Neuronal stem cell (in vitro differentiated cells): ENCODE measurements around the gene RHBDL3.

Experiments
- DNase-seq: peaks from one replicate; pipeline ENCODE4 v3.0.0-alpha.2; 2013; ENCODE audit warnings: low spot score
- H2AFZ ChIP-seq: one replicate; pipeline ENCODE4 v1.6.1; 2013; ENCODE audit warnings: mild to moderate bottlenecking, low read length, inconsistent platforms
- H2AK5ac ChIP-seq: 2 replicates; pipeline ENCODE4 v1.6.1; 2013; ENCODE audit warnings: low read depth, mild to moderate bottlenecking, inconsistent platforms, low read length, moderate library complexity, mixed read lengths
- H2BK120ac ChIP-seq: 2 replicates; pipeline ENCODE4 v1.6.1; 2013; ENCODE audit warnings: low read depth, mild to moderate bottlenecking, inconsistent platforms, low read length, moderate library complexity, mixed read lengths
- H2BK12ac ChIP-seq: one replicate; pipeline ENCODE4 v1.6.1; 2013; ENCODE audit warnings: low read length, inconsistent platforms
- H2BK15ac ChIP-seq: 2 replicates; pipeline ENCODE4 v1.6.1; 2013; ENCODE audit warnings: mild to moderate bottlenecking, low read length, inconsistent platforms, mixed read lengths
- H2BK5ac ChIP-seq: one replicate; pipeline ENCODE4 v1.6.1; 2013; ENCODE audit warnings: inconsistent platforms, mild to moderate bottlenecking, low read length, moderate library complexity
- H3K14ac ChIP-seq: one replicate; pipeline ENCODE4 v1.6.1; 2013; ENCODE audit warnings: low read length, inconsistent platforms
- H3K18ac ChIP-seq: 2 replicates; pipeline ENCODE4 v1.6.1; 2013; ENCODE audit warnings: low read length, inconsistent platforms
- H3K23ac ChIP-seq: 2 replicates; pipeline ENCODE4 v1.6.1; 2013; ENCODE audit warnings: low read depth, mild to moderate bottlenecking, mixed read lengths, low read length, inconsistent platforms; ENCODE audit not compliant: poor library complexity
- H3K27ac ChIP-seq: replicated peaks from 3 replicates; pipeline ENCODE4 v1.5.1; 2013; ENCODE audit warnings: low read length, inconsistent platforms
- H3K27me3 ChIP-seq, 3 experiments: 2 replicates each; pipeline ENCODE4 v1.6.1; 2013; ENCODE audit warnings: low read length in 3 of 3, mild to moderate bottlenecking in 2 of 3, inconsistent platforms in 1 of 3, low read depth in 1 of 3, mixed read lengths in 1 of 3, moderate library complexity in 1 of 3; ENCODE audit not compliant: control insufficient read depth in 3 of 3, insufficient read depth in 3 of 3
- H3K36me3 ChIP-seq, 2 donors: replicated peaks in 1 of 2; 2 replicates each; pipeline ENCODE4 v1.6.1; 2013; ENCODE audit warnings: low read length in 2 of 2; ENCODE audit not compliant: control insufficient read depth in 2 of 2, insufficient read depth in 2 of 2
- H3K4ac ChIP-seq: 2 replicates; pipeline ENCODE4 v1.6.1; 2013; ENCODE audit warnings: inconsistent platforms, mild to moderate bottlenecking, low read length, moderate library complexity
- H3K4me1 ChIP-seq, 2 donors: 1 replicate in 1 of 2; 2 replicates in 1 of 2; pipeline ENCODE4 v1.6.1; 2013; ENCODE audit warnings: low read length in 2 of 2, low read depth in 1 of 2; ENCODE audit not compliant: control insufficient read depth in 2 of 2, insufficient read depth in 1 of 2
- H3K4me2 ChIP-seq: one replicate; pipeline ENCODE4 v1.6.1; 2013; ENCODE audit warnings: mild to moderate bottlenecking, low read length, inconsistent platforms; ENCODE audit not compliant: insufficient read depth, poor library complexity, severe bottlenecking
- H3K4me3 ChIP-seq, 2 donors: 2 replicates each; pipeline ENCODE4 v1.5.1; 2013; ENCODE audit warnings: low read length in 2 of 2, mild to moderate bottlenecking in 2 of 2, inconsistent platforms in 1 of 2, moderate library complexity in 1 of 2
- H3K79me1 ChIP-seq: one replicate; pipeline ENCODE4 v1.6.1; 2013; ENCODE audit warnings: low read depth, mild to moderate bottlenecking, inconsistent platforms, low read length, moderate library complexity
- H3K9ac ChIP-seq: one replicate; pipeline ENCODE4 v1.6.1; 2013; ENCODE audit warnings: mild to moderate bottlenecking, low read depth, low read length, inconsistent platforms; ENCODE audit not compliant: poor library complexity
- H3K9me3 ChIP-seq, 2 donors: replicated peaks in 1 of 2; 2 replicates each; pipeline versions ENCODE3 to v1.6.1; 2013; ENCODE audit warnings: low read length in 2 of 2, mild to moderate bottlenecking in 2 of 2, inconsistent platforms in 1 of 2, low read depth in 1 of 2, mixed read lengths in 1 of 2, moderate library complexity in 1 of 2; ENCODE audit not compliant: control insufficient read depth in 2 of 2, insufficient read depth in 1 of 2
- H4K8ac ChIP-seq: one replicate; pipeline ENCODE4 v1.6.1; 2013; ENCODE audit warnings: low read depth, mild to moderate bottlenecking, inconsistent platforms, low read length, moderate library complexity
- H4K91ac ChIP-seq: one replicate; pipeline ENCODE4 v1.6.1; 2013; ENCODE audit warnings: low read length, low read depth, mild to moderate bottlenecking, inconsistent platforms; ENCODE audit not compliant: poor library complexity
- WGBS, 2 donors: extraction: QIAGEN DNeasy Blood & Tissue Kit; methylation state at CpG; one replicate each; pipeline ENCODE4 v1.1.7; 2013; ENCODE audit warnings: missing lambda C conversion rate in 2 of 2, mixed read lengths in 1 of 2; ENCODE audit not compliant: insufficient read length in 2 of 2, insufficient replicate concordance in 1 of 2; ENCODE audit errors: extremely low coverage in 2 of 2; 5-methylcytosine and 5-hydroxymethylcytosine counted together

Gene RHBDL3

GRCh38 chr17:32269377-32269776 is 3.7 kb downstream of the RHBDL3 start:
- no peak overlapping the region for H3K27ac ChIP-seq
- H4K91ac ChIP-seq, result no peak overlapping the region
- no peak overlapping the region for H2BK120ac ChIP-seq
- H2BK5ac ChIP-seq, result no peak overlapping the region
- no peak overlapping the region for H4K8ac ChIP-seq
- no peak overlapping the region for H2BK15ac ChIP-seq
- H3K18ac ChIP-seq, result no peak overlapping the region
- no peak overlapping the region for H3K14ac ChIP-seq
- H3K4me2 ChIP-seq, result no peak overlapping the region
- no peak overlapping the region for H3K4ac ChIP-seq
- H2AK5ac ChIP-seq, result no peak overlapping the region
- H3K27me3 ChIP-seq, result peaks cover 5 to 44% (median 42%) of the 10 kb centered on the region in 3 experiments
- H3K79me1 ChIP-seq, result no peaks in the 10 kb centered on the region
- no peak for DNase-seq
- H2BK12ac ChIP-seq, result no peak overlapping the region
- H3K23ac ChIP-seq, result no peak overlapping the region
- H3K36me3 ChIP-seq, result no peaks in the 10 kb centered on the region
- H3K9me3 ChIP-seq, result no peaks in the 10 kb centered on the region
- WGBS, 2 donors, result no CpG with 5 or more reads among the region's 11 CpGs
- H3K4me1 ChIP-seq, result peaks cover 15 to 23% of the 10 kb centered on the region in 2 donors
- H3K9ac ChIP-seq, result no peak overlapping the region
- no peak overlapping the region for H2AFZ ChIP-seq
- no peak overlapping the region for H3K4me3 ChIP-seq

- no peak overlapping the region for H3K18ac ChIP-seq
- H2BK5ac ChIP-seq, result no peak overlapping the region
- peaks cover 0 to 2% of the 10 kb centered on the region in 2 donors for H3K9me3 ChIP-seq
- no peak overlapping the region for H3K4ac ChIP-seq
- WGBS, 2 donors, result no CpG with 5 or more reads among the region's 8 CpGs
- H3K9ac ChIP-seq, result no peak overlapping the region
- no peak overlapping the region for H3K14ac ChIP-seq
- H3K27ac ChIP-seq, result no peak overlapping the region
- H3K79me1 ChIP-seq, result no peaks in the 10 kb centered on the region
- no peaks in the 10 kb centered on the region for H3K36me3 ChIP-seq
- H2AK5ac ChIP-seq, result no peak overlapping the region
- H3K4me2 ChIP-seq, result no peak overlapping the region
- H4K91ac ChIP-seq, result no peak overlapping the region
- no peak overlapping the region for H2BK12ac ChIP-seq
- H2BK120ac ChIP-seq, result no peak overlapping the region
- no peak overlapping the region for H3K23ac ChIP-seq
- no peak overlapping the region for H2AFZ ChIP-seq
- no peak overlapping the region for H4K8ac ChIP-seq
- no peak overlapping the region for H3K4me3 ChIP-seq
- H2BK15ac ChIP-seq, result no peak overlapping the region
- peaks cover 4 to 37% (median 33%) of the 10 kb centered on the region in 3 experiments for H3K27me3 ChIP-seq
- peaks cover 10 to 36% of the 10 kb centered on the region in 2 donors for H3K4me1 ChIP-seq
- DNase-seq, result no peak
Observed at GRCh38 chr17:32271844-32272243, 6.2 kb downstream of the RHBDL3 start.

- no peak overlapping the region for H4K91ac ChIP-seq
- H3K14ac ChIP-seq, result no peak overlapping the region
- H3K23ac ChIP-seq, result no peak overlapping the region
- peaks cover 0 to 19% (median 17%) of the 10 kb centered on the region in 3 experiments for H3K27me3 ChIP-seq
- no peak overlapping the region for H2BK12ac ChIP-seq
- WGBS, 2 donors, result no CpG with 5 or more reads among the region's 5 CpGs
- H4K8ac ChIP-seq, result no peak overlapping the region
- no peak for DNase-seq
- H3K4me3 ChIP-seq, result no peak overlapping the region
- no peak overlapping the region for H2BK5ac ChIP-seq
- H3K79me1 ChIP-seq, result no peaks in the 10 kb centered on the region
- no peak overlapping the region for H3K18ac ChIP-seq
- H2AFZ ChIP-seq, result no peak overlapping the region
- no peak overlapping the region for H2BK15ac ChIP-seq
- H3K4me1 ChIP-seq, result peaks cover 4 to 39% of the 10 kb centered on the region in 2 donors
- H3K4ac ChIP-seq, result no peak overlapping the region
- H3K36me3 ChIP-seq, result no peaks in the 10 kb centered on the region
- no peak overlapping the region for H3K4me2 ChIP-seq
- H3K9me3 ChIP-seq, result peaks cover 0 to 2% of the 10 kb centered on the region in 2 donors
- H2BK120ac ChIP-seq, result no peak overlapping the region
- no peak overlapping the region for H3K9ac ChIP-seq
- H3K27ac ChIP-seq, result no peak overlapping the region
- no peak overlapping the region for H2AK5ac ChIP-seq
Observed at GRCh38 chr17:32274101-32274500, 8.5 kb downstream of the RHBDL3 start.

GRCh38 chr17:32274643-32275042 is 9.0 kb downstream of the RHBDL3 start:
- no peak overlapping the region for H2BK5ac ChIP-seq
- no peak overlapping the region for H3K4ac ChIP-seq
- no peak for DNase-seq
- H2AK5ac ChIP-seq, result no peak overlapping the region
- no peak overlapping the region for H3K23ac ChIP-seq
- peaks cover 0 to 19% (median 16%) of the 10 kb centered on the region in 3 experiments for H3K27me3 ChIP-seq
- H3K79me1 ChIP-seq, result no peaks in the 10 kb centered on the region
- no peak overlapping the region for H2AFZ ChIP-seq
- no peak overlapping the region for H2BK120ac ChIP-seq
- H3K4me3 ChIP-seq, result peak overlapping the region in 1 of 2 donors; percentile 46
- H2BK12ac ChIP-seq, result no peak overlapping the region
- H3K14ac ChIP-seq, result peak overlapping the region; percentile 28
- peaks cover 0 to 2% of the 10 kb centered on the region in 2 donors for H3K9me3 ChIP-seq
- no peaks in the 10 kb centered on the region for H3K36me3 ChIP-seq
- H2BK15ac ChIP-seq, result no peak overlapping the region
- no peak overlapping the region for H4K8ac ChIP-seq
- H3K4me1 ChIP-seq, result peaks cover 7 to 41% of the 10 kb centered on the region in 2 donors
- H3K4me2 ChIP-seq, result no peak overlapping the region
- H4K91ac ChIP-seq, result no peak overlapping the region
- H3K18ac ChIP-seq, result peak overlapping the region; percentile 35
- H3K27ac ChIP-seq, result no peak overlapping the region
- peak overlapping the region; percentile 50 for H3K9ac ChIP-seq
- no CpG with 5 or more reads among the region's 6 CpGs for WGBS, 2 donors
